ENCODE results near the gene FSD1. TPM values are rescaled to one million over a fixed set of nuclear protein-coding genes. Genes with fewer than 3 reads are reported as not detected.
"Not testable (repeated sequence)": the region's sequence is repeated elsewhere in the genome, so short reads cannot be mapped to it uniquely, and the experiment has no call there.

The FSD1 gene
- total RNA-seq, 1 donor from 2014 or later = 0.26 TPM

DNA sequence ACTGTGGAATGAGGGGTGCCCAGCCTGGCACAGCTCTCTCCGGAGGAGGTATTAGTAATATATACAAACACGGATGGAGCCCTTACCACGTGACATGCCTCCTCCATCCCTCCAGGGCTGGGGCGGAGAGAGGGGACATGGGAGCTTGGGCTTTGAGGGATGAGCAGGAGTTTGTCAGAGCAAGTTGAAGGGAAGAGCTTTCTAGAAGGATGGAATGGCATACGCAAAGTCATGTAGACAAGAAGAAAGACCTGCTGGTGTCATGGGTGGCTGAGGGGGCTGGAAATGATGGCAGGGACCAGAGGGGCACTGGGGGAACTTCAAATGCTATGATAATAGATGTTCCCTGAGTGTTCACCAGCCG, 41.6 kb downstream of the FSD1 start:
- DNase-seq (ENCODE audit: low read depth) (no peak), FAIRE-seq (no peak)
- peaks cover 1% of the 10 kb centered on the region for H3K36me3 ChIP-seq (ENCODE audit: control insufficient read depth, insufficient read depth, low read length)
- no peaks in the 10 kb centered on the region for H3K27me3 ChIP-seq (ENCODE audit: control insufficient read depth, insufficient read depth, low read length)
- no peak overlapping the region for H3K4me3 ChIP-seq (ENCODE audit: low read depth, low read length)
- TF ChIP-seq, protein P1, sequence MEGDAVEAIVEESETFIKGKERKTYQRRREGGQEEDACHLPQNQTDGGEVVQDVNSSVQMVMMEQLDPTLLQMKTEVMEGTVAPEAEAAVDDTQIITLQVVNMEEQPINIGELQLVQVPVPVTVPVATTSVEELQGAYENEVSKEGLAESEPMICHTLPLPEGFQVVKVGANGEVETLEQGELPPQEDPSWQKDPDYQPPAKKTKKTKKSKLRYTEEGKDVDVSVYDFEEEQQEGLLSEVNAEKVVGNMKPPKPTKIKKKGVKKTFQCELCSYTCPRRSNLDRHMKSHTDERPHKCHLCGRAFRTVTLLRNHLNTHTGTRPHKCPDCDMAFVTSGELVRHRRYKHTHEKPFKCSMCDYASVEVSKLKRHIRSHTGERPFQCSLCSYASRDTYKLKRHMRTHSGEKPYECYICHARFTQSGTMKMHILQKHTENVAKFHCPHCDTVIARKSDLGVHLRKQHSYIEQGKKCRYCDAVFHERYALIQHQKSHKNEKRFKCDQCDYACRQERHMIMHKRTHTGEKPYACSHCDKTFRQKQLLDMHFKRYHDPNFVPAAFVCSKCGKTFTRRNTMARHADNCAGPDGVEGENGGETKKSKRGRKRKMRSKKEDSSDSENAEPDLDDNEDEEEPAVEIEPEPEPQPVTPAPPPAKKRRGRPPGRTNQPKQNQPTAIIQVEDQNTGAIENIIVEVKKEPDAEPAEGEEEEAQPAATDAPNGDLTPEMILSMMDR (IDR thresholded peaks at IDR 0.05; ENCODE audit: insufficient read depth, low read length, severe bottlenecking) = no peak

DNA sequence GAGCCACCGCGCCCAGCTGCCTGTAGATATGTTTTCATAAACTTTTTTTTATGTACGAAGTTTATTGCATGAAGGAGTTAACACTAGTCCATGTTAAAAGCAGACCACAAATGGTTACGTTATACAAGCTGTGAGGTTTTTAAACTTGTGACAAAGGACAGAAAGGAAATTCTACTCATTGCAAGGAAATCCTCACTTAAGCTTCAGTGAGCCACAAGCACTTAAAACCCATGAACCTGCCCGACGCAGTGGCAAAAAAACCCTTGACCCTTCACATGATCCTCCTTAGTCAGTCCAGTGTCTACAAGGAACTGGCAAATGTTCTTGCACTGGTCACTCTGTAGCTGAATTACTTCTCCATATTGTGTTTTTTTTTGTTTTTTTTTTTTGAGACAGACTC, 43.1 kb downstream of the FSD1 start:
- Histone ChIP-seq H3K36me3 (ENCODE audit: control insufficient read depth, insufficient read depth, low read length) (peaks cover 1% of the 10 kb centered on the region), H3K4me3 (ENCODE audit: low read depth, low read length) (no peak overlapping the region), H3K27me3 (ENCODE audit: control insufficient read depth, insufficient read depth, low read length) (no peaks in the 10 kb centered on the region)
- no peak for DNase-seq (ENCODE audit: low read depth)
- TF ChIP-seq, protein P1 (IDR thresholded peaks at IDR 0.05; ENCODE audit: insufficient read depth, low read length, severe bottlenecking) = no peak
- FAIRE-seq = no peak

DNA sequence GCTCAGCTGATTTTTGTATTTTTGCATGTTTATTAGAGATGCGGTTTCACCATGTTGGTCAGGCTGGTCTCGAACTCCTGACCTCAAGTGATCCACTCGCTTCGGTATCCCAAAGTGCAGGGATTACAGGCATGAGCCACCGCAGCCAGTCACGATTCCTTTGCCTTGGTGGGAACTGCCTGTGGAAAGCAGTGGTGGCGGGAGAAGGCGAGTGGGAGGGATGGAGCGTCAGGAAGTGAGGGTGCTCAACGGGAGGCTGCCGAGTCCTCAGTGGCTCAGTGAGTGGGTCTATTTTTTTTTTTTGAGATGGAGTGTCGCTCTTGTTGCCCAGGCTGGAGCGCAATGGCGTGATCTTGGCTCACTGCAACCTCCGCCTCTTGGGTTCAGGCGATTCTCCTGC, 44.8 kb downstream of the FSD1 start:
- H3K27me3 ChIP-seq (ENCODE audit: control insufficient read depth, insufficient read depth, low read length); FAIRE-seq; DNase-seq (ENCODE audit: low read depth); H3K4me3 ChIP-seq (ENCODE audit: low read depth, low read length); H3K36me3 ChIP-seq (ENCODE audit: control insufficient read depth, insufficient read depth, low read length): not testable (repeated sequence)

DNA sequence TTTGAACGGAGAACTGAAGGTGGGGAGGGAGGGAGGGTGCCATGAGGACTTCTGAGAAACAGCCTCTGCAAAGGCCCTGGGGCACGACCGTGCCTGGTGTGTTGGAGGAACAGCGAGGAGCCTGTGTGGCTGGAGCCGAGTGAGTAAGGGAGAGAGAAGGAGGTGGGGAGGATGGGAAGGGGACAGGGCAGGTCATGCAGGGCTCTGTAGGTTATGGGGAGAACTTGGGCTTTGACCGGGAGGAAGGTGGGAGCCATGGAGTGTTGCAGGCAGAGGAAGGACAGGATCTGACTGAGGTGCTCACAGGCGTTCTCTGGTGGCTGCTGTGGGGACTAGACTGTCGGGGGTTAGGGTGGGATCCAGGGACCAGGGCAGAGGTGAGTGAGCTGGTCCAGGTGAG, 45.7 kb downstream of the FSD1 start:
- Histone ChIP-seq H3K4me3 (ENCODE audit: low read depth, low read length) (no peak overlapping the region), H3K36me3 (ENCODE audit: control insufficient read depth, insufficient read depth, low read length) (peaks cover 2% of the 10 kb centered on the region), H3K27me3 (ENCODE audit: control insufficient read depth, insufficient read depth, low read length) (no peaks in the 10 kb centered on the region)
- FAIRE-seq (no peak), DNase-seq (ENCODE audit: low read depth) (no peak)
- TF ChIP-seq, protein P1 (IDR thresholded peaks at IDR 0.05; ENCODE audit: insufficient read depth, low read length, severe bottlenecking) = no peak

DNA sequence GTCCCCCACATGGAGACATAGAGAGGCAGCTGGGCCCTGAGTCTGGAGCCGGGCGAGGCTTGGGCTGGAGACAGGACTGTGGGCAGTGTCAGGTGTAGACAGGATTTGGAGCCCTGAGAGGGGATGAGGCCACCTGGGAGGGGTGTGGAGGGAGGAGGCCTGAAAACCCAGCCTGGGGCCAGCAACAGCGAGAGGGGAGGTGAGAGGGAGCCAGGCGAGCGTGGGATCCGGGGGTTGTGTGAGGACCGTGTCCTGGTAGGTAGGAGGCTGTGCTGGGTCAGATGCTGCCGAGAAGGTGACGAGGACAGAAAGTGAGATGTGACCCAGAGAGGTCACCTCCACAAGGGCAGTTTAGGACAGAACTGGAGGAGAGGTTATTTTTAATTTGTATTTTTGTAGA, 46.3 kb downstream of the FSD1 start:
- TF ChIP-seq, protein P1 (IDR thresholded peaks at IDR 0.05; ENCODE audit: insufficient read depth, low read length, severe bottlenecking) = no peak
- FAIRE-seq (no peak), DNase-seq (ENCODE audit: low read depth) (no peak)
- Histone ChIP-seq H3K4me3 (ENCODE audit: low read depth, low read length) (no peak overlapping the region), H3K27me3 (ENCODE audit: control insufficient read depth, insufficient read depth, low read length) (no peaks in the 10 kb centered on the region), H3K36me3 (ENCODE audit: control insufficient read depth, insufficient read depth, low read length) (peaks cover 2% of the 10 kb centered on the region)

DNA sequence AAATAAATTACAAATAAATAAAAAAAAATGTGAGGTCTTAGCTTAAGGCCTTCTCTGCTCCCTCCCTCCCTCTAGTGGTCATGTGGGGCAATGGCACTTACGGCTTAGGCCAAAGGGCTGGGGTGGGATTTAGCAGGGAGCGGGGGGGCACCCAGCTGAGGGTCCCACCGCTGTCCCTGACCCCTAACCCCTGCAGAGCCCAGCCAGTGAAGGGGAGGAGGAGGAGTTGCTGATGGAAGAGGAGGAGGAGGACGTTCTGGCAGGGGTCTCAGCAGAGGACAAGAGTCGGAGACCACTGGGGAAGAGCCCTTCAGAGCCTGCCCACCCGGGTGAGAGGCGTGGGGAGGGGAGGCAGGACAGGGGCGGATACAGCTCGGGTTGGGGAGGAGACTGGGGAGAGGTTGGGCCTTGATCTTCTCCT, 48.3 kb downstream of the FSD1 start:
- H3K36me3 ChIP-seq (ENCODE audit: control insufficient read depth, insufficient read depth, low read length) = peaks cover 1% of the 10 kb centered on the region
- TF ChIP-seq, protein P1 (IDR thresholded peaks at IDR 0.05; ENCODE audit: insufficient read depth, low read length, severe bottlenecking) = peak; percentile 67
- peak; percentile 52 for DNase-seq (ENCODE audit: low read depth)
- H3K4me3 ChIP-seq (ENCODE audit: low read depth, low read length) = no peak overlapping the region
- FAIRE-seq = no peak
- no peaks in the 10 kb centered on the region for H3K27me3 ChIP-seq (ENCODE audit: control insufficient read depth, insufficient read depth, low read length)

Data from bronchial epithelial cell (primary cell).